ENCODE data around the gene TERT. TPM values are rescaled to one million over a fixed set of nuclear protein-coding genes. Genes with fewer than 3 reads are reported as not detected.

TERT gene
- total and polyA plus RNA-seq, 2 experiments from 2014 or later: 0.08 TPM; not detected in 1

- TF ChIP-seq CTCF (IDR thresholded peaks at IDR 0.05; ENCODE audit: poor library complexity) (no peak), EZH2 (IDR thresholded peaks at IDR 0.05; ENCODE audit: borderline replicate concordance) (no peak), EZH2phosphoT487 (IDR thresholded peaks at IDR 0.05; ENCODE audit: low read depth, severe bottlenecking, unreplicated experiment) (no peak)
- H2AFZ ChIP-seq: no peak overlapping the region
- no peaks in the 10 kb centered on the region for H3K9me3 ChIP-seq (ENCODE audit: low read depth)
- no peaks in the 10 kb centered on the region for H3K36me3 ChIP-seq (replicated peaks; ENCODE audit: insufficient read depth, low read depth)
- no peak overlapping the region for H3K4me2 ChIP-seq
- no peaks in the 10 kb centered on the region for H3K9me2 ChIP-seq (replicated peaks; ENCODE audit: insufficient read depth)
- WGBS (ENCODE audit: low lambda C conversion rate, missing lambda C conversion rate): 93% methylated on average over 13 of the region's 13 CpGs
- DNase-seq (ENCODE audit: low spot score): no peak
- H3K27ac ChIP-seq: no peak overlapping the region
- no peak overlapping the region for H3K4me3 ChIP-seq
- no peaks in the 10 kb centered on the region for H3K79me2 ChIP-seq
- no peaks in the 10 kb centered on the region for H3K4me1 ChIP-seq (ENCODE audit: insufficient read depth)
- H4K20me1 ChIP-seq (ENCODE audit: insufficient read depth, poor library complexity, severe bottlenecking): no peaks in the 10 kb centered on the region
- no peaks in the 10 kb centered on the region for H3K27me3 ChIP-seq
Observed at GRCh38 chr5:1278216-1278615, 16.7 kb downstream of the TERT start.

DNA sequence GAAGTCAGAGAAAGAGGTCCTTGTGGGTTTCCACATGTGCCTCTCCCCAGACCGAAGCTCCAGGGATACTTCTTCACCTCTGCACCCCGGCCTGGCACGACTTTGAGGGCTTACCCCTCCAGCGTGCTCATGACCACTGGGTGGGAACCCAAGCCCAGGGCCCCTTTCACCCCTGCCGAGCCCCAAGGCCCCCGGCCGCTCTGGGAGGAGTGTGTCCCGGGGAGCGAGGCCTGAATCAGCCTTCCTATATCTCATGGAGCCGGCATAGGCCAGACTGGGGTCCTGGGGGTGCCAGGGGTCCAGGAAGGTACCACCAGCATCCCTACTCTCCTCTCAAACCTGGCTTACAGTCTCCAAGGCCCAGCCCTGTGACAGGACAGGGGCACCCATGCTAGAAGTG is 17.1 kb downstream of the TERT start:
- Histone ChIP-seq H3K4me2 (no peak overlapping the region), H3K4me1 (ENCODE audit: insufficient read depth) (no peaks in the 10 kb centered on the region), H3K9me2 (replicated peaks; ENCODE audit: insufficient read depth) (no peaks in the 10 kb centered on the region), H4K20me1 (ENCODE audit: insufficient read depth, poor library complexity, severe bottlenecking) (no peaks in the 10 kb centered on the region), H3K27me3 (no peaks in the 10 kb centered on the region), H3K79me2 (no peaks in the 10 kb centered on the region), H3K27ac (no peak overlapping the region), H3K9me3 (ENCODE audit: low read depth) (no peaks in the 10 kb centered on the region), H3K36me3 (replicated peaks; ENCODE audit: insufficient read depth, low read depth) (no peaks in the 10 kb centered on the region), H2AFZ (no peak overlapping the region), H3K4me3 (no peak overlapping the region)
- 89% methylated on average over 10 of the region's 10 CpGs for WGBS (ENCODE audit: low lambda C conversion rate, missing lambda C conversion rate)
- TF ChIP-seq CTCF (IDR thresholded peaks at IDR 0.05; ENCODE audit: poor library complexity): no peak
- TF ChIP-seq EZH2phosphoT487 (IDR thresholded peaks at IDR 0.05; ENCODE audit: low read depth, severe bottlenecking, unreplicated experiment): no peak
- no peak for TF ChIP-seq EZH2 (IDR thresholded peaks at IDR 0.05; ENCODE audit: borderline replicate concordance)
- no peak for DNase-seq (ENCODE audit: low spot score)

DNA sequence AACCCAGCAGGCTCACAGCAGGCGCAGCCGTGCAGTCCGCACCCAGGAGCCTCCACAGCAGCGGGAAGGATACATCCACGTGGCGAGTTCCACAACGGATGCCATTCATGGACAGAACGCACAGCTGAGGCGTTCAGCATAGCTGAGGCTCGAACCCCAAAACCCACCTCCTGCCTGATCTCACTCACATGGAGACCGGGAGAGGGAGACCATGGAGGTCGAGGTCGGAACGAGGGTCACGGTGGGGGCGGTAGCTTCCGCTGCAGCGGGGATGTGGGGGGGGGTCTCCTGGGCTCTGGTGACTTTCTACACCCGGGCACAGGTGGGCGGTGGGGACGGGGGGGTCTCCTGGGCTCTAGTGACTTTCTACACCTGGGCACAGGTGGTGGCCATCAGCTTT is 17.5 kb downstream of the TERT start:
- Histone ChIP-seq H4K20me1 (ENCODE audit: insufficient read depth, poor library complexity, severe bottlenecking) (no peaks in the 10 kb centered on the region), H3K9me3 (ENCODE audit: low read depth) (no peaks in the 10 kb centered on the region), H3K36me3 (replicated peaks; ENCODE audit: insufficient read depth, low read depth) (no peaks in the 10 kb centered on the region), H3K27ac (no peak overlapping the region), H3K4me1 (ENCODE audit: insufficient read depth) (no peaks in the 10 kb centered on the region), H2AFZ (no peak overlapping the region), H3K4me2 (no peak overlapping the region), H3K79me2 (no peaks in the 10 kb centered on the region), H3K9me2 (replicated peaks; ENCODE audit: insufficient read depth) (no peaks in the 10 kb centered on the region), H3K27me3 (no peaks in the 10 kb centered on the region), H3K4me3 (no peak overlapping the region)
- TF ChIP-seq EZH2 (IDR thresholded peaks at IDR 0.05; ENCODE audit: borderline replicate concordance) (no peak), CTCF (IDR thresholded peaks at IDR 0.05; ENCODE audit: poor library complexity) (no peak)
- no peak for DNase-seq (ENCODE audit: low spot score)
- WGBS (ENCODE audit: low lambda C conversion rate, missing lambda C conversion rate): 94% methylated on average over 18 of the region's 21 CpGs

DNA sequence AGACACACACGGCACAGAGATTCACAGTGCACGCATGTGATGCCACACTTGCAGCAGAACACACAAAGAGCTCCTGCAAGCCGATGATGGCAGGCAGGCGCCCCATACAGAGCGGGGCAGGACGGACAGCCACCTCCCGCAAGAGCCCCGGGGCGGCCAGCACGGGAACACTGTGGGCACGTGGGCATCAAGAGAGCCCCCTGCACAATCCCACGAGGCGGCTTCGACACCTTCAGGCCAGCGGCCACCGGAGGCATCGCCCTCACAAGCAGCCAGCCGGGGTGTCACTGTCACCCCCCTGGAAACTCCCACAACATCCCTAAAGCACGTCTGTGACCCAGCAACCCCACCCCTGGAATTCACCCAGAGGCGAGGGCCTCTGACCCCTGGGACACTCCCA is 17.9 kb downstream of the TERT start:
- WGBS (ENCODE audit: low lambda C conversion rate, missing lambda C conversion rate): 94% methylated on average over 18 of the region's 20 CpGs
- no peaks in the 10 kb centered on the region for H3K27me3 ChIP-seq

More for the DNA sequence above, 17.9 kb downstream of the TERT start:
- Histone ChIP-seq H2AFZ (no peak overlapping the region), H3K4me1 (ENCODE audit: insufficient read depth) (no peaks in the 10 kb centered on the region), H3K9me2 (replicated peaks; ENCODE audit: insufficient read depth) (no peaks in the 10 kb centered on the region), H3K9me3 (ENCODE audit: low read depth) (no peaks in the 10 kb centered on the region), H4K20me1 (ENCODE audit: insufficient read depth, poor library complexity, severe bottlenecking) (no peaks in the 10 kb centered on the region), H3K4me3 (no peak overlapping the region), H3K79me2 (no peaks in the 10 kb centered on the region), H3K4me2 (no peak overlapping the region), H3K36me3 (replicated peaks; ENCODE audit: insufficient read depth, low read depth) (no peaks in the 10 kb centered on the region), H3K27ac (no peak overlapping the region)
- no peak for TF ChIP-seq EZH2phosphoT487 (IDR thresholded peaks at IDR 0.05; ENCODE audit: low read depth, severe bottlenecking, unreplicated experiment)
- TF ChIP-seq EZH2 (IDR thresholded peaks at IDR 0.05; ENCODE audit: borderline replicate concordance): no peak
- TF ChIP-seq CTCF (IDR thresholded peaks at IDR 0.05; ENCODE audit: poor library complexity): no peak
- no peak for DNase-seq (ENCODE audit: low spot score)

All from hepatocyte (in vitro differentiated cells).